Suppressor macrophage treated with lipopolysaccharide for 1 hour (primary cell): ENCODE results near the gene PC.

ENCODE experiments used
- DNase-seq, 3 donors: peaks; one replicate each; pipeline ENCODE4 v3.0.0-alpha.2; 2020 to 2022

PC gene

GRCh38 chr11:66864924-66865697, 93.1 kb downstream of the PC start:
- DNase-seq: no peak

GRCh38 chr11:66864172-66864901, 93.8 kb downstream of the PC start:
- DNase-seq: no peak

- DNase-seq: no peak
These were observed 94.6 kb downstream of the PC start for GRCh38 chr11:66863428-66864125.

- no peak for DNase-seq
These were observed 95.6 kb downstream of the PC start for GRCh38 chr11:66862559-66863037.

DNA sequence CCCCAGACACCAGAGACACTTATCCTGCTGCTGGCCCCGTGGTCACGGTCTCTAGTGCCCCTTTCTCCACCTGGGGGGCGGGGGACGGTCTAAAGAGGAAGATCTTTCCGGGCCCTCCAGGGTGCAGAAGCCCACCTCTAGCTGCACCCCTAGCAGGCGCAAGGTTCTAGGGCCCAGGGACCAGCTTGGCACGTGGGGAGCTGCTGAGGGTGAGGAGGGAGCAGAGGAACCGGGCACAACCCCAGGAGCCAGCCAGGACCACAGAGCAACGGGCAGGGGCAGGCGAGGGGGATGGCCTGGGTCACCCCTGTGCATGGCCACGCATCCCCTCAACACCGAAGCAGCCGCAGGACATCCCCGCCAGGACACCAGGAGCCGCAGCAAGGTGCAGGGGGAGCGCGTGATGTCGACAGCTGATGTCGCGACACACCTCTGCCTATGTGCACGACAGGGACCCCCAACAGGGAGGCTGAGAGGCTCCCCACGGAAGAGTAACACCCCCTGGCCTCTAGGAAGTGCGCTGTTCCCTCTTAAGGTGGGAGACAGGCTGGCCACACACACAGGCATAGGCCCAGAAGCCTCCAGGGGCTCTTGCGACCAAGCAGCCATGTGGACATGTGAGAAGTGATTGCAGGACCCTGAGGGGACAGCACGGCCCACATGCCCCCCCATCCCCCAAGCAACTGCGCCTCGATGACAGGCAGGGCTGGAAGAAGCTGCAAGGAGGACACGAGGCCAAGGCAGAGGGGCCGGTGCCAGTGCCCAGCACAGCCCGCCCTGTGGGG, 96.2 kb downstream of the PC start:
- DNase-seq: no peak

- DNase-seq: no peak
These were observed 97.0 kb downstream of the PC start for GRCh38 chr11:66861038-66861773.

GRCh38 chr11:66860449-66860831, 97.7 kb downstream of the PC start:
- no peak for DNase-seq

DNA sequence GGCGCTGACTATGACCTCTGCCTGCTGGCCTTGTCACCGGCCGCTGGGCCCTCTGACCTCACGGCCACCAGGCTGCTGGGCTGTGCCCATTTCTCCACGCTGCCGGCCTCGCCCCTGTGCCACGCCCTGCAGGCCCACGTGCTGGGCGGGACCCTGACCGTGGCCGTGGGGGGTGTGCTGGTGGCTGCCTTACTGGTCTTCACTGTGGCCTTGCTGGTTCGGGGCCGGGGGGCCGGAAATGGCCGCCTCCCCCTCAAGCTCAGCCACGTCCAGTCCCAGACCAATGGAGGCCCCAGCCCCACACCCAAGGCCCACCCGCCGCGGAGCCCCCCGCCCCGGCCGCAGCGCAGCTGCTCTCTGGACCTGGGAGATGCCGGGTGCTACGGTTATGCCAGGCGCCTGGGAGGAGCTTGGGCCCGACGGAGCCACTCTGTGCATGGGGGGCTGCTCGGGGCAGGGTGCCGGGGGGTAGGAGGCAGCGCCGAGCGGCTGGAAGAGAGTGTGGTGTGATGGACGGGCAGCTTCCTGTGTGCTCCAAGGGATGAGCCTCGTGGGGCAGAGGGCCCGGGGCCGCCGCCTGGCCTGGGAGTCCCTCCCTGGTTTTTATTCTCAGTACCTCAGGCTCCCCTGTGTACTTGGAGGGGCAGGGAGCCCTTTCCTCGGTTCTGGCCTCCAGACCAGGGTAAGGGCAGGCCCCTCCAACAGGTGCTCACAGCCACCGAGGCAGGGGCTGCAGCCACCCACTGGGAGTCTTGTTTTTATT, 98.3 kb downstream of the PC start:
- no peak for DNase-seq

- DNase-seq: no peak
These were observed 99.1 kb downstream of the PC start for GRCh38 chr11:66858939-66859685.

GRCh38 chr11:66858186-66858938, 99.8 kb downstream of the PC start:
- DNase-seq: no peak

- no peak for DNase-seq
These were observed 100.3 kb downstream of the PC start for GRCh38 chr11:66857927-66858185.

DNA sequence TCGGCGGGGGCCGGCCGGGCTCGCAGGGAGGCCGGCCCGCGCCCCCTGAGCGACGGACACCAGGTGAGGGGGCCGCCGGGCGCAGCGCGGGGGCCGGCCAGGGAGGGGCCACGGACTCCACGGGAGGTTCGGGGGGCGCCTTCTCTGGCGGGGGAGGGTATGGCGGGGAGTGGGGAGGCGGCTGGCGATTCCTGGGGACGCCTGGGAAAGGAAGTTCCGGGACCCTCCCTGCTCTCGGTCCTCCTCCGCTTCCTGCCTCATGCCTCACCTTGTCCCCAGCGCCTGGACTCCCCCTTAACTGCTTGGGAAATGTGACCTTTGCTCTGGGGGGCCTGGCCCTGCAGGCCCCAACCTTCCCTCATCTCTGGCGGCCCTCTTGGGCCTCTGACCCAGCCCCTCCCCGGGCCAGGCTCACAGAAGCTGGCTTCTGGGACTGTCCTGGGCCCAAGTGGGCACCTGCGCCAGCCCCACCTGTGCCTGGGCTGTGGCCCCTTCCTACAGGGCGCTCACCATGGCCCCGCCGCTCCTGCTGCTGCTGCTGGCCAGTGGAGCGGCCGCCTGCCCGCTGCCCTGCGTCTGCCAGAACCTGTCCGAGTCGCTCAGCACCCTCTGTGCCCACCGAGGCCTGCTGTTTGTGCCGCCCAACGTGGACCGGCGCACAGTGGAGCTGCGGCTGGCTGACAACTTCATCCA, 100.8 kb downstream of the PC start:
- peak in 1 of 3 donors; percentile 20 for DNase-seq

DNA sequence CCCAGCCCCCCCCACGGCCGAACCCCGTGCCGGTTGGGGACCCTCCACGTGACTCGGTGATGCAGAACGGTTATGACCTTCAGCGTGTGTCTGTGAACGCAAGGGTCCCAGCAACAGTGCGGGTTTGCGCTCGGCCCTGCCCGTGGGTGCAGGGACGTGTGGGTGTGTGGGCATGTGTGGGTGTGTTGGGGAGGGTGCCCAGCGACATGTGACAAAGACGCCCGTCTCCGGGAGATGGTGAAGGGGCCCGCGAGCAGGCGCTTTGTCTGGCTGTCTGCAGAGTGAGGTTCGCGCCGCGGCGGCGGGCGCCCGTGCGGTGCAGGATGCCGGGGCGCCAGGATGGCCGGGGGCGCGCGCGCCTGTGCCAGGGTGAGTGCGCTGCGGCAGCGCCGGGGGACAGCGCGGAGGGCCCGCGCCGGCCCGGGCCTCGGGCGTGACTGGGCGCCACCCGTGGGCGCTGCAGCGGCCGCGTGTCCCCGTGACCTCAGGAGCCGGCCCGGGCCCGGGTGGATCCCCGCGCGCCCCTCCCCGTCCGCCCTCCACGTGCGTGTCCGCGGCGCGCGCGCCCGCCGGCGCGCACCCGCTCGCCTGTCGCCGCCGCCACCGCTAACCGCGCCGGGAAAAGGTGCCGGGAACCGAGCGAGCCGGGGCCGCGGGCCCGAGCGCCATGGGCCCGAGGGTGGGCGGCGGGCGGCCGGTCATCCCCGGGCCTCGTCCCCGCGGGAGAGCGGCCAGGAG, 101.5 kb downstream of the PC start, which contains the start of gene LRFN4:
Gene LRFN4, plus strand, starts transcription at position 569 of the 738 bp plus-strand sequence. CDS start 681 bp downstream, outside the sequence.
- peak; percentile 62 to 87 (median 82) for DNase-seq

DNA sequence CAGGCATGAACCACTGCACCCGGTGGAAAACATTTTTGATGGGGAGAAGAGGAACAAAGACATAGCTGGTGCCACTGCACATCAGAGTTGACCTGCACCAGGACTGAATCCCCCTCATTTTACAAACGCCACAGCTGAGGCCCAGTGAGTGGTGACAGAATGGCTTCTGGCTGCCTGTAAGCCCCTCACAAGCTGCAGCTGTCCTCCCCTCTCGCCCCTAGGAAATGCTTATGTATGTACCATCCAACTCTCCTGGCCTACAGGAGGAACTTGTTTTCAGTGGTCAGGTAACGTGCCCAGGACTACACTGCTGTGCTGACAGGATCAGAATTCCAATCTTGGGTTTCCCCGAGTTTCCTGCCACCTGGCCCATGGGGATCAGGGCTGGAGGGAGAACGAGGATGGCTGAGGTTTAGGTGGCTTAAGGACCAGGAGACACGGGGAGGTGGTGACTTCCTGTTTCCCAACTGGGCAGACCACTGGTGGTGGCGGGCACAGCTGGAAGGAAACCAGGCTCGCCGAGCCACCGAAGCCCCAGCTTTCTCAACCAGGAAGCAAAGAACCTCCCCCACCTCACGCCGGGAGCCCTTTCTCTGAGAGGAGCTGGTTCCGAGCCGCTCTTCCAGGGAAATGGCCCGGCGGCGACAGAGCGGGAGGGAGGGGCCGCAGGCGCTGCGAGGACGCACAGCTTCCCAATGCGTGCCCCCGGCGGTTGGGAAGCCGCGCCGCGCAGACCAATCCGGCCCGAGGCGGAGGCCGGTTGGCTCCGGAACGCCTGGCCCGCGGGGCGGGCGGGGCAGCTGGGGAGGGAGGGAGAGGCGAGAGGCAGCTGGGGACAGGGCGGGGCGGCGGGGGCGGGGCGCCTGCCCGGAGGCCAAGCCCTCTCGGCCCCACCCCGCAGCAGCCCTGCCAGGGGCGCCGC, 102.3 kb downstream of the PC start:
- DNase-seq: peak; percentile 92 to 98 (median 95)

- no peak for DNase-seq
These were observed 103.4 kb downstream of the PC start for GRCh38 chr11:66854729-66855211.

- DNase-seq: no peak
These were observed 103.9 kb downstream of the PC start for GRCh38 chr11:66854231-66854661.
